GM18526 (cell line): ENCODE data around the gene PET100.

ENCODE experiments used
- POLR2A ChIP-seq: IDR thresholded peaks from 3 replicates; pipeline ENCODE4 v1.6.1; 2011; ENCODE audit not compliant: insufficient read length; ENCODE audit errors: extremely low read depth

The PET100 gene

DNA sequence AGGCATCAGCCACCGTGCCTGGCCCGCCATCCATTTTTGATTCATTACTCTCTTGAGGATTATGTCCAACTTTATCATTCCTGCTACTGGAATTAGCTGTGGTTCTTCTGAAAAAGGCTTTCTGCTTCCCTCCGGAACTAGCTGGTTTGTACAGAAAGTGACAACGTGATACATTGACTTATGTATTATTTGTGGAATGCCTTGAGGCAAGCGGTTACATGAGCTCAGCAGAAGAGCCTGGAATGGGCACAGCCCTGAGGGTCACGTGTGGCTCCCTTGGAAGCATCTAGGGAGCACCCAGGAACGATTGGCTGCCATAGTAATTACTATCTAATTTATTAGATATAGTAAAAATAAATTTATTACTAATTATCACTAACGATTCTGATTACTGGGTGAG lies 24.8 kb downstream of the PET100 start:
- no peak for TF ChIP-seq POLR2A

DNA sequence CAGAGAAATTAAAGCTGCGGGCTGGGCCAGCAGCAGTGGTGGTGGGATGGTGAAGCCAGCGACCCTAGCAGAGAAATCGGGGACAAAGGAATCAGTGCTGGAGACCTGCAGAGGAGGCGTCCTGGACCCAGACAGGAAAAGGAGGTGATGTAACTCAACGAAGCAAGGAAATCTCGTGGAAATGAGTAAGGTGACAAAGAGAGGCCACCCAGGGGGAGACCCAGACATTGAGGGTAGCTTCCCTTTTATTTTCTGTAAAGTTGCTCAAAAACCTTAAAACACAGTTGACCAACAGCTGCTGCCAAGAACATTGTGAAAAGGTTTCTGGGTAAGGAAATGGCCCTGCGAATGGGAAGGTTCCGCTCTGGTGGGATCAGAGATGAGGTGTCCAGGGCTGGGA lies 26.0 kb downstream of the PET100 start:
- TF ChIP-seq POLR2A = no peak

DNA sequence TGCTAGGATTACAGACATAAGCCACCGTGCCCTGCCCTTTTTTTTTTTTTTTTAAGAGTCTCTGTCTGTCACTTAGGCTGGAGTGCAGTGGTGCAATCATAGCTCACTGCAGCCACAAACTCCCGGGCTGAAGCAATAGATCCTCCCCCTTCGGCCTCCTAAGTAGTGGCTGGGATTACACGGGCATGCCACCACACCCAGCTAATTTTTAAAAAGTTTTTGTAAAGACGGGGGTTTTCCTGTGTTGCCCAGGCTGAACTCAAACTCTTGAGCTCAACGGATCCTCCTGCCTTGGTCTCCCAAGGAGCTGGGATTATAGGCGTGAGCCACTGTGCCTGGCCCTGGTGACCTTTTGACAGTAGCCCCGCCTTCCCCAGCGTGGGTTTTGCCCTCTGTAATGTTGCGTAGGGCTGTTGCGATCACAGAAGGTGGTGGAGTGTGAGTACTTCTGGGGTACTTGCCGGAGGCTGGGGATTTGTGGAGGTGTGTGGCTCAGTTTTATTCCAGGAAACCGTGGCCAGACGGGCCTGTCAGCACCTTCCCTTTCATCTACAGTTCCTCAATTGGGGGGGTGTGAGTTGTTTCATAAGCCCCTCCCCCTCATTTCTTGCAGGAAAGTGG lies 27.6 kb downstream of the PET100 start:
- no peak for TF ChIP-seq POLR2A

DNA sequence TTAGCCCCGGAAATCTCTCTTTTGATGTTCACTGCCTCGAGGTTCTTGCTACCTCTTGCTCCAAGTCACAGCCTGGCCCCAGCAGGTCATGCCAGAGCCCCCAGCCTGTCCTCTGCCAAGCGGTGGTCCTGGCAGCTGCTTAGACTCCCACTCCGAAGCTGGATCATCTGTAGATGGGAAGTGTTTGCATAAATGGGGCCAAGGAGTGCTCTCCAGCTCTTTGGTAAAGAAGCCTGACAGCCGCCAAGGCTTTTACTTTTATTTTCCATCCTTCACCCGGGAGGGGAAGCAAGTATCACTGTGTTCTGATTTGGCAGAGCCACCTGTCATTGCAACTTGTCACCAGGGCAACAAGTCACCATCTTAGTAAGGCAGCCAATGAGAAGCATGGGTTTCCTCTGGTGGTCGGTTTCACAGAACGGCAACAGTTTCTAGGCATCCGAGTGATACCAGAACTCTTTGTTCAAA lies 28.7 kb downstream of the PET100 start:
- no peak for TF ChIP-seq POLR2A

DNA sequence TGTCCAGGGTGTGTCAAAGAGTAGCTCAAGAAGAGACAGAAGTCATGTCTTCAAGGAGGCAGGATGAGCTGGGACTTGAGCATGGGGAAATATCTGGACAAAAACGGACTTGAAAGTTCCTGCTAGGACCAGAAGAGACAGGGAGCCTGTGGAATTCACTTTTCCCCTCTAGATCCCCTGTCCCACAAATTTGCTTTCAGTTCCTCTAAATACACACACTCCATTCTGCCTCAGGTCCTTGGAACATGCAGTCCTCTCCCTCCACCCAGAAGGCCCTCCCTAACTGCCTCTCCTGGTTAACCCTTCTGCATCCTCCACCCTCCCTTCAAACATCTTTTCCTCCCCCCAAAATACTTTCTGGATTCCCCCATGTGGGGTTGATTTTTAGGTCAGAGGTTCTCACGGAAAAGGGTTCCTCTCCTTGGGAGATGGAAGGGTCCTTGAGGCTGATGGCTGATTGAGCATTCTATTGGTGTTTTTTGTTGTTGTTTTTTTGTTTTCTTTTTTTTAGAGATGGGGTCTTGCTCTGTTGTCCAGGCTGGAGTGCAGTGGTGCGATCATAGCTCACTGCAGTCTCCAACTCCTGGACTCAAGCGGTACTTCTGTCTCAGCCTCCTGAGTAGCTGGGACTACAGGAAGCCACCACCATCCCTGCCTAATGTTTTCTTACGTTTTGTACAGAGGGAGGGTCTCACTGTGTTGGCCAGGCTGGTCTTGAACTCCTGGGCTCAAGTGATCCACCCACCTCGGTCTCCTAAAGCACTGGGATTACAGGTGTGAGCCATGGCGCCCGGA lies 32.3 kb downstream of the PET100 start:
- TF ChIP-seq POLR2A = no peak

DNA sequence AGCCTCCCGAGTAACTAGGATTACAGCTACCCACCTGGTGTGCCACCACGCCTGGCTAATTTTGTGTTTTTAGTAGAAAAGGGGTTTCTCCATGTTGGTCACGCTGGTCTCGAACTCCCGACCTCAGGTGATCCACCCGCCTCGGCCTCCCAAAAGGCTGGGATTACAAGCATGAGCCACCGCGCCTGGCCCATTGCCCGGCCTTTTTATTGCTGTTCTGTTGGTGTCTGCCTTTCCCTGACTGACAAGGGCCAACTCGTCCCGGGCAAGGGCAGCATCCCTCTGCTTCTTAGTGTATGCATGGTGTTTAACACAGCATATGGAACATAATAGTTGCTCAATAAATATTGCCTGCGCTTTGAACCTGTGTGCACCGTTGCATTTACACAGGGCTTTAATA lies 33.1 kb downstream of the PET100 start:
- TF ChIP-seq POLR2A = no peak

DNA sequence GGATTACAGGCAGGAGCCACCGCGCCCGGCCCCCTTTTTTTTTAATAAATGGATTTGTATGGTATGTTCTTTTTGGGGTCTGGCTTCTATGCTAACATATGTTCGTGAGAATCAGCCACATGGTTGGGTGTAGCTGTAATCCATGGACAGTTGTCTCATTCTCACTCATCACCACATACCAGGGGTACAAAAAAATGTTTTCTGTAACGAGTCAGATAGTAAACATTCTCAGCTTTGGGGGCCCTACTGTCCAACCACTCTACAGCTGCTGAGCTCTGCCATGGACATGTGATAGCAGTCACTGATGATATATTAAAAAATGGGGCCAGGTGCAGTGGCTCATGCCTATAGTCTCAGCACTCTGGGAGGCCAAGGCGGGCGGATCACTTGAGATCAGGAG lies 34.1 kb downstream of the PET100 start:
- TF ChIP-seq POLR2A = no peak

DNA sequence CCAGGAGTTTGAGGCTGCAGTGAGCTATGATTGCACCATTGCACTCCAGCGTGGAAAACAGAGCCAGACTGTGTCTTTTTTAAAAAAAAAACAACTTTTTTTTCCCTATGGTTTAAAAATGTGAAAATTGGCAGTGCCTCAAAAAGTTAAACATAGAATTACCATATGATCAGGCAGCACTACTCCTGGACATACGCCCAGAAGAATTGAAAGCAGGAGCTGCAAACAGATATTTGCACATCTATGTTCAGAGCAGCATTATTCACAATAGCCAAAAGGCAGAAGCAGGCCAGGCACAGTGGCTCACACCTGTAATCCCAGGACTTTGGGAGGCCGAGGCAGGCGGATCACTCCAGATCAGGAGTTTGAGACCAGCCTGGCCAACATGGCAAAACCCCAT lies 35.5 kb downstream of the PET100 start:
- no peak for TF ChIP-seq POLR2A

DNA sequence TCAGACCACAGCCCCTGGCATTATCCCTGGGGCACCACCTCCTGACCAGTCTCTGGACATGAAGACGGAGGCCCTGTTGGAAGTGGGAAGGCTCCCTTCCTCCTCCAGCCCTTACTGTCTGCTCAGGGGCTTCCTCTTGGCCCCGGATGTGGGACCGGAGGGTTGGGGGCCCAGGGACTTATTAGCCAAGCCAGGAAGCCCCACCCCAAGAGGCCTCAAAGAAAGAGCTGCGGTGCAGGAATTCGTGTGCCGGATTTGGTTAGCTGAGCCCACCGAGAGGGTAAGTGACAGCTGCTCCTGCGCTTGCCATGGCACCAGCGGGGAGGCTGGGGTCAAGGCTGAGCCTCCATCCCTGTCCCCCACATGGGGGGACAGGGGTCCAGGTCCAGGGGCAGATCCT lies 39.2 kb downstream of the PET100 start, which contains the start of gene RETN:
RETN (plus strand) TSS at position 208 of the 400 bp plus-strand sequence. CDS start 278 bp downstream, outside the sequence.
- TF ChIP-seq POLR2A = no peak

DNA sequence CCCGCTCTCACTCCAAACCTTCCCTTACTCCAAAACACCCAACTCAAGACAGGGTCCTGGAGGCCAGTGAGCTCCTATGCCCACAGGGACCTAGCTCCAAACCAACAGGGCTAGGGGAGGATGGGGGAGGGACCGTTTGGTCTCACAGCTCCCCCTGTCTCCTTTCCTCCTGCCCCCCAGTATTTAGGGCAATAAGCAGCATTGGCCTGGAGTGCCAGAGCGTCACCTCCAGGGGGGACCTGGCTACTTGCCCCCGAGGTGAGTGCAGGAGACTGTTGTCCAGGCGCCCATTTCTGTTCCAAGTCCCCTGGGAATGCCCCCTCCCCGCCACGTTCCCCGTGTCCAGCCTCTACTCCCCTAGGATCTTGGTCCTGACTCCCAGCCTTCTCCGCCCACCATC lies 40.0 kb downstream of the PET100 start:
- no peak for TF ChIP-seq POLR2A

DNA sequence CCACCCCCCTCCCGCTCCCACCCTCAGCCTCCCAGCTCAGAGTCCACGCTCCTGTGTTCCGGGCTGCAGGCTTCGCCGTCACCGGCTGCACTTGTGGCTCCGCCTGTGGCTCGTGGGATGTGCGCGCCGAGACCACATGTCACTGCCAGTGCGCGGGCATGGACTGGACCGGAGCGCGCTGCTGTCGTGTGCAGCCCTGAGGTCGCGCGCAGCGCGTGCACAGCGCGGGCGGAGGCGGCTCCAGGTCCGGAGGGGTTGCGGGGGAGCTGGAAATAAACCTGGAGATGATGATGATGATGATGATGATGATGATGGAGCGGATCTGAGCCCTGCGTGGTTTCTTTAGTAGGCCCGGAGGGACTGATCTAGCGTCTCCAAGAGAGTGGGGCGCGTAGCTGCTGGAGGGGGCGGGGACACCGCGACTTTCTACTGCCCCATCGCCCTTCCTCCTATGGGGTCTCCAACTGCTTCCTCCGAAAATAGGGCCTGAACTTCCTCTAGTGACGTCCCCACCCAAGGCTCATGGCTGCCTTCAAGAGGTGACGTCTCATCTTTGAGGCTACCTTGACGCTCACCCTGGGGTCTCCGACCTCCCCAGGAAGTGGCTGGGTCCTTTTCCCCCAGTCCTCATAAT lies 40.7 kb downstream of the PET100 start:
- TF ChIP-seq POLR2A = no peak

DNA sequence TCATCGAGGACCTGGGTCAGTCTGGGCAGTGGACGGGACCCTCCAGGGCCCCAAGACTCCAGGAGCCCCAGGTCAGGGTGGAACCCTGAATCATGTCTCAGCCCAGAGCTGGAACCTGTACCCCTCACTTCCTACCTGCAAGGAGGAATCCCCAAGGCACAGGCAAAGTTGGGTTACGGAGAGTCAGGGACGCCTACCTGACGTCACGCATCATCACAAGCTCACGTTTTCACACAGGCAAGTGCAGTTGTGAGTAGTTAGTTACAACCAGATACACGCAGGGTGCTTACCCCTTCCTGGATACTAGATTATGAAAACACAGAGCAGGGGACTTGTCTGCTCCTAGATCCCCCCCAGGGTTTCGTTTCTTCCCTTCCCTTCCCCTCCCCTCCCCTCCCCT lies 41.2 kb downstream of the PET100 start:
- no peak for TF ChIP-seq POLR2A

DNA sequence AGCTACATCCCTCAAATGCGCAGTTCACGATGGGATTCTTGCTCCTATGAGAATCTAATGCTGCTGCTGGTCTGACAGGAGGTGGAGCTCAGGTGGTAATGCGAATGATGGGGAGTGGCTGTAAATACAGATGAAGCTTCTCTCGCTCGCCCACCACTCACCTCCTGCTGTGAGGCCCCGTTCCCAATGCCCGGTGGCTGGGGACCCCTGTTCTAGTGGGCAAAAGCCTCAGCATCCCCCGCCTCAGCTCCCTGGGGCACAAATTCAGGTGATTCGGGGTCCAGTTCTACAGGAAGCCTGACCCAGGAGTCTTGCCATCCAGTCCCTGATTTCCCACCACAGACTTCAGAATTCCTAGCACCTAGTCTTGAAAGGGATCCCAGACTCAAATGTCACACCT lies 42.9 kb downstream of the PET100 start:
- TF ChIP-seq POLR2A = no peak

DNA sequence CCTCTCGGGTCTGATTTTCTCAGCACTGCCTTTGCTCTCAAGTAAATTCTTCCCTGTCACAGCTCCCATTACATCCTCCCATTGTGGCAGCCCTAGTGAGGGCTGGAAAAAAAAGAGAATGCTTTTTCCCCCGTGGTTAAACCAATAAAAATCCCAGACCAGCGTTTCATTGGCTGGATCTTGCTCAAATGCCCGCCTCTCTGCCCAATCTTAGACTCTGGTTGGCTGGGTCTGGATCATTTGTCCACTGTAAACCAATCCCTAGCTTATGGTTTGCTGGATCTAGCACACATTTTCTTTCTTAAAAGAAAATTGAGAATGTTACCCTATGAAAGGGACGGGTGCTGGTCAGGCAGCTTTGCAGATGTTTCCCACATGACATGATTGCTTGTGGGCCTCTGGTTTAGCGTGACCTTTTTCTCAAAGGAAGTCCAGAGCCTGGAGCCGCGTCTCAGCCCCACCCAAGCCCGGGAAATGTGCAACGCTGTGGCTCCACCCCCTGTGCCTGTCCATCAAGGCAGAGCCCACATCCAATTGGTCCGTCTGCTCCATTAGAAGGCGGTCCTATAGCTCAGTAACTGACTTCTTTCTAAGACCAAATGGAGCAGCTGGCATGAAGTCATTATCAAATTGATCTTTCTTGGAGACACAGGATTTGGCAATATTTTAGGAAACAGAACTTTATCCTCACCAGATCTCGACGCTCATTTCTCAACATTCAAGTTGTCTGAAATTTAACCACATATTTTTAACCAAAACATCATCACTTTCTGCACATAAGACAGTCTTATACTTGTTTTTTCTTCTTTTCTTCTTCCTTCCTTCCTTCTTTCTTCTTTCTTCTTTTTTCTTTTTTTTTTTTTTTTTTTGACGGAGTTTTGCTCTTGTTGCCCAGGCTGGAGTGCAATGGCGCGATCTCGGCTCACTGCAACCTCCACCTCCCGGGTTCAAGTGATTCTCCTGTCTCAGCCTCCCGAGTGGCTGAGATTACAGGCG lies 44.7 kb downstream of the PET100 start:
- no peak for TF ChIP-seq POLR2A

DNA sequence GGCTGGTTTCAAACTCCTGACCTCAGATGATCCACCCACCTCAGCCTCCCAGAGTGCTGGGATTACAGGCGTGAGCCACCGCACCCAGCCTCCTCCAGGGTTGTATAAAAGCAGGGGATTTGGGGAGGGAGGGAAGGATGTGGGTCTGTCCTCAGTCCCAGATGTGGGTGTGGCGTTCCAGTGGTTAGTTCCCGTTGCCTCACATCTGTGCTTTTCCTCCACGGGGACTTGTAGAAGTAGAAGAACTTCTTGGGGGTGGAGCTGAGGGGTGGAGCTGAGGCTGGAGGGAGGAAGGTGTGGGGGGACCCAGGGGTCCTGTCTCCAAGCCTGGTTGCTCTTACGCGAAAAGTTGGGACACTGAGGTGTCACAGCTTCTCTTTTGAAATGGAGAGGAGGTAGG lies 46.8 kb downstream of the PET100 start:
- TF ChIP-seq POLR2A = no peak
